Stomach smooth muscle (tissue), 2 donors: ENCODE measurements around the gene BCL7B.
"Not testable (repeated sequence)": the region's sequence is repeated elsewhere in the genome, so short reads cannot be mapped to it uniquely, and the experiment has no call there.

ENCODE experiments used
- H3K27ac ChIP-seq: one replicate; pipeline ENCODE4 v1.7.0; 2013; ENCODE audit warnings: mild to moderate bottlenecking, low read length, inconsistent platforms
- H3K27me3 ChIP-seq, 2 donors: one replicate each; pipeline ENCODE4 v1.7.0; 2013; ENCODE audit warnings: low read length in 2 of 2; ENCODE audit not compliant: insufficient read depth in 2 of 2, control insufficient read depth in 1 of 2
- H3K36me3 ChIP-seq, 2 donors: one replicate each; pipeline ENCODE4 v1.7.0; 2013; ENCODE audit warnings: low read length in 2 of 2; ENCODE audit not compliant: control insufficient read depth in 2 of 2, insufficient read depth in 2 of 2
- H3K4me1 ChIP-seq: one replicate; pipeline ENCODE4 v1.7.0; 2013; ENCODE audit warnings: low read length; ENCODE audit not compliant: control insufficient read depth, insufficient read depth
- H3K4me3 ChIP-seq, 2 donors: one replicate each; pipeline ENCODE4 v1.7.0; 2013; ENCODE audit warnings: low read length in 2 of 2
- H3K9ac ChIP-seq, 2 donors: one replicate each; pipeline ENCODE4 v1.7.0; 2013; ENCODE audit warnings: low read length in 2 of 2, mild to moderate bottlenecking in 1 of 2
- H3K9me3 ChIP-seq, 2 donors: one replicate each; pipeline ENCODE4 v1.7.0; 2013; ENCODE audit warnings: low read length in 2 of 2; ENCODE audit not compliant: control insufficient read depth in 2 of 2
- donor health status: healthy.
- donor health status: Pancreatic carcinoma.

BCL7B gene

GRCh38 chr7:73555411-73555982, 2.0 kb downstream of the BCL7B start:
- peaks cover 10% of the 10 kb centered on the region in 2 donors for H3K36me3 ChIP-seq
- H3K4me1 ChIP-seq: peaks cover 23% of the 10 kb centered on the region
- H3K9me3 ChIP-seq: no peaks in the 10 kb centered on the region
- H3K4me3 ChIP-seq: peak overlapping the region; percentile 91
- H3K27me3 ChIP-seq: no peaks in the 10 kb centered on the region
- H3K9ac ChIP-seq: peak overlapping the region; percentile 68 to 91
- peak overlapping the region; percentile 93 for H3K27ac ChIP-seq

GRCh38 chr7:73550093-73550492, 7.4 kb downstream of the BCL7B start:
- not testable (repeated sequence) for H3K27ac ChIP-seq, H3K27me3 ChIP-seq, H3K4me3 ChIP-seq, H3K9ac ChIP-seq, H3K4me1 ChIP-seq, H3K9me3 ChIP-seq
- peaks cover 17 to 19% of the 10 kb centered on the region in 2 donors for H3K36me3 ChIP-seq

- H3K9me3 ChIP-seq: no peaks in the 10 kb centered on the region
- no peak overlapping the region for H3K9ac ChIP-seq
- no peaks in the 10 kb centered on the region for H3K27me3 ChIP-seq
- peaks cover 3% of the 10 kb centered on the region for H3K4me1 ChIP-seq
- no peak overlapping the region for H3K4me3 ChIP-seq
- H3K36me3 ChIP-seq: peaks cover 17 to 19% of the 10 kb centered on the region in 2 donors
- no peak overlapping the region for H3K27ac ChIP-seq
Observed at GRCh38 chr7:73549176-73549575, 8.3 kb downstream of the BCL7B start.

- no peaks in the 10 kb centered on the region for H3K9me3 ChIP-seq
- H3K36me3 ChIP-seq: peaks cover 24 to 26% of the 10 kb centered on the region in 2 donors
- peaks cover 3% of the 10 kb centered on the region for H3K4me1 ChIP-seq
- H3K27me3 ChIP-seq: no peaks in the 10 kb centered on the region
- no peak overlapping the region for H3K9ac ChIP-seq
- no peak overlapping the region for H3K27ac ChIP-seq
- H3K4me3 ChIP-seq: no peak overlapping the region
Observed at GRCh38 chr7:73547841-73548240, 9.6 kb downstream of the BCL7B start.

- Histone ChIP-seq H3K36me3 (peaks cover 30 to 37% of the 10 kb centered on the region in 2 donors), H3K9ac (no peak overlapping the region), H3K9me3 (no peaks in the 10 kb centered on the region), H3K4me3 (no peak overlapping the region), H3K27me3 (no peaks in the 10 kb centered on the region), H3K27ac (no peak overlapping the region), H3K4me1 (peaks cover 3% of the 10 kb centered on the region)
Observed at GRCh38 chr7:73544678-73545077, 12.8 kb downstream of the BCL7B start.

GRCh38 chr7:73541722-73542121, 15.8 kb downstream of the BCL7B start:
- Histone ChIP-seq H3K36me3 (peaks cover 48% of the 10 kb centered on the region in 2 donors), H3K27ac (no peak overlapping the region), H3K9ac (no peak overlapping the region)

GRCh38 chr7:73539709-73540108, 17.8 kb downstream of the BCL7B start:
- Histone ChIP-seq H3K27ac (no peak overlapping the region), H3K4me1 (no peaks in the 10 kb centered on the region), H3K36me3 (peaks cover 56 to 60% of the 10 kb centered on the region in 2 donors), H3K9me3 (no peaks in the 10 kb centered on the region), H3K9ac (no peak overlapping the region), H3K4me3 (no peak overlapping the region), H3K27me3 (no peaks in the 10 kb centered on the region)

More at GRCh38 chr7:73541722-73542121, 15.8 kb downstream of the BCL7B start:
- no peaks in the 10 kb centered on the region for H3K27me3 ChIP-seq
- no peaks in the 10 kb centered on the region for H3K4me1 ChIP-seq
- no peak overlapping the region for H3K4me3 ChIP-seq
- no peaks in the 10 kb centered on the region for H3K9me3 ChIP-seq

- peaks cover 55 to 57% of the 10 kb centered on the region in 2 donors for H3K36me3 ChIP-seq
Observed at GRCh38 chr7:73538510-73538909, 19.0 kb downstream of the BCL7B start.

GRCh38 chr7:73537051-73537450, 20.4 kb downstream of the BCL7B start:
- no peak overlapping the region for H3K27ac ChIP-seq
- H3K9me3 ChIP-seq: no peaks in the 10 kb centered on the region
- H3K9ac ChIP-seq: no peak overlapping the region
- H3K4me3 ChIP-seq: no peak overlapping the region
- peaks cover 42 to 49% of the 10 kb centered on the region in 2 donors for H3K36me3 ChIP-seq
- H3K27me3 ChIP-seq: no peaks in the 10 kb centered on the region
- no peaks in the 10 kb centered on the region for H3K4me1 ChIP-seq

More at GRCh38 chr7:73538510-73538909, 19.0 kb downstream of the BCL7B start:
- not testable (repeated sequence) for H3K27ac ChIP-seq, H3K9me3 ChIP-seq, H3K27me3 ChIP-seq, H3K4me3 ChIP-seq, H3K9ac ChIP-seq, H3K4me1 ChIP-seq

- H3K27me3 ChIP-seq: no peaks in the 10 kb centered on the region
- H3K4me3 ChIP-seq: no peak overlapping the region
- peaks cover 37 to 44% of the 10 kb centered on the region in 2 donors for H3K36me3 ChIP-seq
- no peaks in the 10 kb centered on the region for H3K4me1 ChIP-seq
- H3K9ac ChIP-seq: no peak overlapping the region
- H3K27ac ChIP-seq: no peak overlapping the region
- H3K9me3 ChIP-seq: no peaks in the 10 kb centered on the region
Observed at GRCh38 chr7:73536479-73536878, 21.0 kb downstream of the BCL7B start.

GRCh38 chr7:73535918-73536317, 21.6 kb downstream of the BCL7B start:
- H3K4me3 ChIP-seq, H3K27ac ChIP-seq, H3K9me3 ChIP-seq, H3K4me1 ChIP-seq, H3K9ac ChIP-seq, H3K27me3 ChIP-seq: not testable (repeated sequence)
- H3K36me3 ChIP-seq: peaks cover 37 to 44% of the 10 kb centered on the region in 2 donors
